B cell (primary cell): ENCODE data around the gene PLPPR5. TPM values are rescaled to one million over a fixed set of nuclear protein-coding genes. Genes with fewer than 3 reads are reported as not detected.

Experiments used
- ATAC-seq: fragments of 200-7000 bp; cut with Tn5 transposase; one replicate; pipeline ENCODE4 v1.10.0; 2021; ENCODE audit warnings: low read depth, mild to moderate bottlenecking, moderate number of reproducible peaks, moderate library complexity
- CTCF ChIA-PET: fragments of 350-600 bp; sonication (Branson Sonifier 250); formaldehyde crosslinking; loops from one replicate; lab custom pipeline; 2021; ENCODE audit warnings: antibody characterized with exemption, inconsistent platforms; lab: Charles Lee
- POLR2A ChIA-PET: fragments of 350-600 bp; sonication (Branson Sonifier 250); formaldehyde crosslinking; loops from one replicate; lab custom pipeline; 2021; ENCODE audit warnings: antibody characterized with exemption; lab: Charles Lee
- DNase-seq: peaks from one replicate; pipeline ENCODE4 v3.0.0; 2013
- H2AFZ ChIP-seq: 2 replicates; pipeline ENCODE4 v1.6.1; 2012; ENCODE audit warnings: mild to moderate bottlenecking, low read depth, low read length; ENCODE audit not compliant: insufficient read depth, poor library complexity, severe bottlenecking
- H3K27ac ChIP-seq, 2 donors: 1 replicate in 1 of 2; 2 replicates in 1 of 2; pipeline ENCODE4 v1.5.1; 2012 to 2013; ENCODE audit warnings: low read length in 2 of 2, mild to moderate bottlenecking in 2 of 2, moderate library complexity in 1 of 2
- H3K27me3 ChIP-seq, 4 experiments: fragments of 200-600 bp in 1 of 4; sonication (generic) in 1 of 4; replicated peaks in 1 of 4; 1 replicate in 2 of 4; 2 replicates in 2 of 4; pipeline versions ENCODE4 v1.6.1 to v1.7.0; 2013 to 2016; ENCODE audit warnings: low read length in 3 of 4, mild to moderate bottlenecking in 2 of 4, mixed read lengths in 1 of 4, moderate library complexity in 1 of 4; ENCODE audit not compliant: insufficient read depth in 4 of 4, control insufficient read depth in 3 of 4; ENCODE audit errors: control extremely low read depth in 1 of 4
- H3K36me3 ChIP-seq, 2 experiments: replicated peaks in 1 of 2; 1 replicate in 1 of 2; 2 replicates in 1 of 2; pipeline versions ENCODE4 v1.6.1 to v1.7.1; 2013; ENCODE audit warnings: low read length in 1 of 2; ENCODE audit not compliant: insufficient read depth in 2 of 2, control insufficient read depth in 1 of 2; ENCODE audit errors: control extremely low read depth in 1 of 2, extremely low read depth in 1 of 2
- H3K4me1 ChIP-seq, 2 donors: fragments of 200-600 bp in 1 of 2; sonication (generic) in 1 of 2; 1 replicate in 1 of 2; 2 replicates in 1 of 2; pipeline versions ENCODE4 v1.5.1 to v1.6.1; 2013 to 2017; ENCODE audit warnings: low read length in 2 of 2; ENCODE audit not compliant: control insufficient read depth in 2 of 2, insufficient read depth in 2 of 2
- H3K4me2 ChIP-seq: replicated peaks from 2 replicates; pipeline ENCODE3; 2012; ENCODE audit warnings: mild to moderate bottlenecking, low read depth, low read length; ENCODE audit not compliant: poor library complexity, severe bottlenecking
- H3K4me3 ChIP-seq, 5 experiments: fragments of 200-600 bp in 1 of 5; sonication (generic) in 1 of 5; 1 replicate in 3 of 5; 2 replicates in 2 of 5; pipeline versions ENCODE4 v1.5.1 to v1.7.0; 2011 to 2016; ENCODE audit warnings: low read length in 4 of 5, mild to moderate bottlenecking in 4 of 5, low read depth in 2 of 5, control low read depth in 1 of 5, moderate library complexity in 1 of 5; ENCODE audit not compliant: insufficient read depth in 1 of 5; ENCODE audit errors: control extremely low read depth in 1 of 5, extremely low read depth in 1 of 5
- H3K79me2 ChIP-seq: fragments of 200-600 bp; sonication (generic); one replicate; pipeline ENCODE4 v1.6.0; 2016; ENCODE audit warnings: low read length; ENCODE audit not compliant: control insufficient read depth, insufficient read depth
- H3K9ac ChIP-seq: fragments of 200-600 bp; sonication (generic); 2 replicates; pipeline ENCODE4 v1.6.1; 2017; ENCODE audit warnings: mild to moderate bottlenecking, low read length, moderate library complexity
- H3K9me3 ChIP-seq, 3 donors: one replicate each; pipeline versions ENCODE4 v1.6.1 to v1.7.1; 2013; ENCODE audit warnings: low read length in 2 of 3; ENCODE audit not compliant: control insufficient read depth in 2 of 3, insufficient read depth in 1 of 3; ENCODE audit errors: control extremely low read depth in 1 of 3
- H4K20me1 ChIP-seq: 2 replicates; pipeline ENCODE4 v1.6.0; 2012; ENCODE audit warnings: mild to moderate bottlenecking, low read length; ENCODE audit not compliant: insufficient read depth, control insufficient read depth, poor library complexity, severe bottlenecking
- H3K27ac Mint-ChIP-seq: one replicate; pipeline ENCODE4 v1.8.0; 2021; ENCODE audit warnings: mixed read lengths
- H3K27me3 Mint-ChIP-seq: one replicate; pipeline ENCODE4 v1.8.0; 2021; ENCODE audit warnings: mixed read lengths
- H3K4me1 Mint-ChIP-seq: one replicate; pipeline ENCODE4 v1.8.0; 2021; ENCODE audit warnings: mixed read lengths
- H3K4me3 Mint-ChIP-seq: one replicate; pipeline ENCODE4 v1.8.0; 2021; ENCODE audit warnings: mixed read lengths
- H3K9me3 Mint-ChIP-seq: one replicate; pipeline ENCODE4 v1.8.0; 2022; ENCODE audit warnings: mixed read lengths; ENCODE audit not compliant: insufficient read depth
- CTCF ChIP-seq: fragments of 200-600 bp; IDR thresholded peaks from one replicate; pipeline ENCODE4 v1.8.0; 2022; ENCODE audit warnings: antibody characterized with exemption, mild to moderate bottlenecking
- EZH2 ChIP-seq: IDR thresholded peaks from 2 replicates; pipeline ENCODE4 v1.6.1; 2012; ENCODE audit warnings: borderline replicate concordance, low read depth, mild to moderate bottlenecking, moderate library complexity, low read length; ENCODE audit not compliant: insufficient read depth, poor library complexity, severe bottlenecking
- WGBS: methylation state at CpG from one replicate; pipeline ENCODE4 v1.1.5; 2013; ENCODE audit warnings: missing lambda C conversion rate; ENCODE audit not compliant: insufficient coverage; 5-methylcytosine and 5-hydroxymethylcytosine counted together
- intact Hi-C: fragments of 100-400 bp; cut with micrococcal nuclease; formaldehyde crosslinking; loops from one replicate; pipeline ENCODE4 v1.10.0; 2022
- polyA plus RNA-seq: library from polyadenylated mRNA; depleted of rRNA; stranded (reverse); fragments of >200 nt; gene quantifications from 2 replicates; pipeline ENCODE4 v1.2.3, GENCODE V29; 2012
- total RNA-seq, 2 donors: library from RNA; stranded (reverse); fragments of 120-200 nt in 1 of 2; gene quantifications; 1 replicate in 1 of 2; 2 replicates in 1 of 2; pipeline versions ENCODE4 v1.2.3 to v1.2.4, GENCODE V29; 2013 to 2022

Gene PLPPR5
- total and polyA plus RNA-seq, 2 donors (not counting 1 experiment from before 2014, with no cell fraction given) = not detected

DNA sequence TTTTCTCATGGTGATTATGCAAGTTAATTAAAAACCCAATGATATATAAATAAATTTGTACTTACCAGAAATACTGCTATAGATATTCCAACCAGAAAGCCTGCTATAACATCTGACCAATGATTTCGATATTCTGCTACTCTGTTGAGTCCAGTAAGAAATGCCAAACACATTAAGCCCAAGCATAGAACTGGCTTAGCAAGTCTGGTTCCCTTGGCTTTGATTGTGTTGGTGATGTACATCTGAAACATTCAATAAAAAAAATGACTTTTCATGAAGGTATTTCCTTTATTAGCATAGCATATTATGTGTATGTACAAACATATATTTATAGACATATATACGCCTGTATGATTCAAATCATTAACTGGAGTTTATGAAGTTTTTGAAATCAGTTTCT, 82.8 kb downstream of the PLPPR5 start:
- Histone ChIP-seq H3K4me2 (no peak overlapping the region), H3K36me3 (no peaks in the 10 kb centered on the region), H3K79me2 (no peaks in the 10 kb centered on the region), H4K20me1 (no peaks in the 10 kb centered on the region), H2AFZ (no peak overlapping the region), H3K4me1 (no peaks in the 10 kb centered on the region), H3K9me3 (no peaks in the 10 kb centered on the region), H3K9ac (no peak overlapping the region), H3K27ac (no peak overlapping the region), H3K4me3 (no peak overlapping the region), H3K27me3 (no peaks in the 10 kb centered on the region)
- ATAC-seq = no peak
- intact Hi-C loops = no loop called here
- H3K27ac Mint-ChIP-seq = no peak overlapping the region
- TF ChIP-seq CTCF = no peak
- TF ChIP-seq EZH2 = no peak
- no peaks in the 10 kb centered on the region for H3K4me1 Mint-ChIP-seq
- WGBS = no CpG with 5 or more reads among the region's 2 CpGs
- H3K9me3 Mint-ChIP-seq = no peaks in the 10 kb centered on the region
- H3K4me3 Mint-ChIP-seq = no peak overlapping the region
- no peaks in the 10 kb centered on the region for H3K27me3 Mint-ChIP-seq
- CTCF ChIA-PET = no interaction called here
- no peak for DNase-seq
- POLR2A ChIA-PET = no interaction called here

DNA sequence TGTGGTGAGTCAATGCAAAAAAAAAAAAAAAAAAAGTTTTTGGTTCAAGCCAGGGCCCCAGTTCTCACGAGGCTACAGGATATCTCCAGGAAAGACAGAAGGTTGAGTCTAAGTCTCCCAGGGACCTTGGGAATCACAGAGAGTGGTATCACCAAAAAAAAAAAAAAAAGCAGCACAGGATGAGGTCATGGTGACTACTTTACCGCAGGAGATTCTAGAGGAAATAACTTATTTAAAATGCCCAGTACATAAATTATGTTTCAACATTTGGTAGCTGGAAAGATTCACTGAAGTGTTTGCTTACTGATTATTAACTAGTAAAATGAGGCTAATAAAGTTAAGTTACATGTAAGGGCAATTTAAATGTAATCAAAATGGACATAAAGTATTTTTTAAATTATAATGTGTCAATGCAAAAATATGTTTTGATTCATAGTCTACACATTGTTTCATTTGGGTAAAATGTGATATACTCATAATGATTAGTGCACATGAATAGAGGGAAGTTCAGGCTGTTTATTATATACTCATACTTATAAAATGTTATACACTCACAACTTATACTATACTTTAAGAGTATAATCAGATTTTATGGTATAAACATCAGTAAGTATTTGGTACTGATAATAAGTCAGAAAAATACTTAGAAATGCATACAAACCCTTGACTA, 84.1 kb downstream of the PLPPR5 start:
- Mint-ChIP-seq H3K9me3 (no peaks in the 10 kb centered on the region), H3K27me3 (no peaks in the 10 kb centered on the region), H3K27ac (no peak overlapping the region), H3K4me1 (no peaks in the 10 kb centered on the region), H3K4me3 (no peak overlapping the region)
- POLR2A ChIA-PET = no interaction called here
- H4K20me1 ChIP-seq = no peaks in the 10 kb centered on the region
- TF ChIP-seq EZH2 = no peak
- TF ChIP-seq CTCF = no peak
- H3K27me3 ChIP-seq = no peaks in the 10 kb centered on the region
- H3K79me2 ChIP-seq = no peaks in the 10 kb centered on the region
- H3K4me2 ChIP-seq = no peak overlapping the region
- H3K36me3 ChIP-seq = no peaks in the 10 kb centered on the region
- H3K27ac ChIP-seq = no peak overlapping the region
- H2AFZ ChIP-seq = no peak overlapping the region
- no peaks in the 10 kb centered on the region for H3K9me3 ChIP-seq
- no peak for DNase-seq
- H3K4me3 ChIP-seq = no peak overlapping the region
- no peak for ATAC-seq
- no peak overlapping the region for H3K9ac ChIP-seq
- WGBS = no CpG with 5 or more reads among the region's 2 CpGs
- CTCF ChIA-PET = interaction anchor here (0.8 kb wide), 1 partner anchor 127 kb away, joined by 7 read pairs; no protein-coding TSS in a partner anchor
- no peaks in the 10 kb centered on the region for H3K4me1 ChIP-seq
- intact Hi-C loops = no loop called here
